ENCODE data around the gene SOBP.

SOBP gene

DNA sequence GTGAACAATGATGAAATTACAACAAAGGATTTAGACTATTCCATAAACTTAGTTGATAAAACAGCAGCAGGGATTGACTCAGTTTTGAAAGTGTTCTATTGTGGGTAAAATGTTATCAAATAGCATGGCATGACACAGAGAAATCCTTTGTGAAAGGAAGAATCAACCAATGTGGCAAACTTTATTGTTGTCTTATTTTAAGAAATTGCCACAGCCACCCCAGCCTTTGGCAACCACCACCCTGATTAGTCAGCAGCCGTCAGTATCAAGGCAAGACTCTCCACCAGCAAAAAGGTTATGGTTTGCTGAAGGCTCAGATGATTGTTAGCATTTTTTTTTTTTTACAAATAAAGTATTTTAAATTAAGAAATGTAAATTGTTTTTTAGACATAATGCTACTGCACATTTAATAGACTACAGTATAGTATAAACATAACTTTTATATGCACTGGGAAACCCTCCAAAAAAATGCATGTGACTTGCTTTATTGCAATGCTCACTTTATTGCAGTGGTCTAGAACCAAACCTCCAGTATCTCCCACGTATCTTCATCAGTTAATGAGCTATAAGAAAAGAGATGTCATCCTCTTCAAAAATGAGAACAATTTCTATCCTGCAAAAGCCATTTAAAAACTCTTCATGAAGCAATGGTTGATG, 162.7 kb downstream of the SOBP start:
- Mint-ChIP-seq H3K4me1 (peaks cover 67% of the 10 kb centered on the region), H3K9me3 (peaks cover 30% of the 10 kb centered on the region), H3K27ac (no peak overlapping the region), H3K36me3 (ENCODE audit: low read depth) (peaks cover 64% of the 10 kb centered on the region), H3K27me3 (ENCODE audit: low read depth, poor library complexity) (peaks cover 4% of the 10 kb centered on the region), H3K4me3 (no peak overlapping the region)
- no peak for DNase-seq
- TF ChIP-seq, protein P1, sequence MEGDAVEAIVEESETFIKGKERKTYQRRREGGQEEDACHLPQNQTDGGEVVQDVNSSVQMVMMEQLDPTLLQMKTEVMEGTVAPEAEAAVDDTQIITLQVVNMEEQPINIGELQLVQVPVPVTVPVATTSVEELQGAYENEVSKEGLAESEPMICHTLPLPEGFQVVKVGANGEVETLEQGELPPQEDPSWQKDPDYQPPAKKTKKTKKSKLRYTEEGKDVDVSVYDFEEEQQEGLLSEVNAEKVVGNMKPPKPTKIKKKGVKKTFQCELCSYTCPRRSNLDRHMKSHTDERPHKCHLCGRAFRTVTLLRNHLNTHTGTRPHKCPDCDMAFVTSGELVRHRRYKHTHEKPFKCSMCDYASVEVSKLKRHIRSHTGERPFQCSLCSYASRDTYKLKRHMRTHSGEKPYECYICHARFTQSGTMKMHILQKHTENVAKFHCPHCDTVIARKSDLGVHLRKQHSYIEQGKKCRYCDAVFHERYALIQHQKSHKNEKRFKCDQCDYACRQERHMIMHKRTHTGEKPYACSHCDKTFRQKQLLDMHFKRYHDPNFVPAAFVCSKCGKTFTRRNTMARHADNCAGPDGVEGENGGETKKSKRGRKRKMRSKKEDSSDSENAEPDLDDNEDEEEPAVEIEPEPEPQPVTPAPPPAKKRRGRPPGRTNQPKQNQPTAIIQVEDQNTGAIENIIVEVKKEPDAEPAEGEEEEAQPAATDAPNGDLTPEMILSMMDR (IDR thresholded peaks at IDR 0.05), result no peak

DNA sequence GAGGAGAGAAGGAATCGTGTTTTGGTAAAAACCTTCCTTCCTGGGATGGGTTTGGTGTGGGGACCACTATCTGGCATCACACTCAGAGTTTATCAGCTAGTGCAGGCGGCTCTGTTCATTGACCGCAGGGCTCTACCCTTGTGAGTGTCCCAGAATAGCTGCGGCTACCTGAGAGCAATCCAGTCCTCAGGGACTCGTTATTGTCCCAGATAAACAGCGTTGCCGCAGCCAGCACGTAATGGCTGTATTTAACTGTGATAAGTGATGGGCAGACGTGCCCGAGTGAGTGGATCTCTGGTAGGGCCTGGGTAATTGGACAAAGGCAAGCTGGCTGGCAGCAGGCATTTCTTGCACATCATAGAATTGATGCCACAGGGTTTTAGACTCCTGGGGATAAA, 163.3 kb downstream of the SOBP start:
- Mint-ChIP-seq H3K36me3 (ENCODE audit: low read depth) (peaks cover 59% of the 10 kb centered on the region), H3K4me3 (peak overlapping the region; percentile 21), H3K27ac (no peak overlapping the region), H3K9me3 (peaks cover 30% of the 10 kb centered on the region), H3K27me3 (ENCODE audit: low read depth, poor library complexity) (peaks cover 4% of the 10 kb centered on the region), H3K4me1 (peaks cover 67% of the 10 kb centered on the region)
- TF ChIP-seq, protein P1 (IDR thresholded peaks at IDR 0.05), result no peak
- DNase-seq, result no peak

DNA sequence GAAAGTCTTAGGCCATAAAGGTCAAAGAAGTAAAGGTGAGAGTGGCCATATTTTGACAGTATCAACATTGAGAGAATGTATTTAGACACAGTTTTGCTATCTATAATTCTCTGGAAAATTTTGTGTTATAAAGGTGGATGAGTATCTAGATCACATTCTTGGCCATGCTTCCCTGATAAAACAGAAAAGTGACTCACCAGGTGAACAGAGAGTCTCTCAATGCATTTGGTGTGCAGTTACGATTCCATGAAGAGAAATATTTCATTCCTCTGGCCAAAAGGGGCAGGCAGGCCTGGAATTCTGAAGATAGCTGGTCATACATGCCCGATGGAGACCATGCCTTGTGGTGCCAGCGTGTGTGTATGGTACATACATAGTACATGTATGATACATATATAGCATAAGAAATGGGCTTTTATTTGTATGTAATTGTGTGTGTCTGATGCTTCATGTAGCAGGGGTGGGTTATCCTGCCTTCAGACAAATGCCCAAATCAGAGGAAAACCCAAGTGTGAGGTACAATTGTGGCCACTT, 164.0 kb downstream of the SOBP start:
- peaks cover 67% of the 10 kb centered on the region for H3K4me1 Mint-ChIP-seq
- no peak for DNase-seq

DNA sequence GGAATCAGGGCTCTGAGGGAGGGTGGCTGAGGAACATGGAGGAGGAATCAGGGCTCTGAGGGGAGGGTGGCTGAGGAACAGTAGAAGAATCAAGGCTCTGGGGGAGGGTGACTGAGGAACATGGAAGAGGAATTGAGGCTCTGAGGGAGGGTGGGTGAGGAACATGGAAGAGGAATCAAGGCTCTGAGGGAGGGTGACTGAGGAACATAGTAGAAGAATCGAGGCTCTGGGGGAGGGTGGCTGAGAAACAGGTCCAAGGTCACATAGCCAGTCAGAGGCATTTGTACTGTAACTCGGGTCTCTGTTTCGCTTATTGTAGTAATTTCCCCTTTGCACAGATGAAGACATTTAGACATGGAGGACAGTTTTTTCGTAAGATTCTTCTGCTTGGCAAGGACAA, 164.8 kb downstream of the SOBP start:
- H3K27ac Mint-ChIP-seq, result peak overlapping the region; percentile 81
- TF ChIP-seq, protein P1 (IDR thresholded peaks at IDR 0.05), result no peak
- peaks cover 26% of the 10 kb centered on the region for H3K9me3 Mint-ChIP-seq
- peak overlapping the region; percentile 4 for H3K4me3 Mint-ChIP-seq
- DNase-seq, result no peak
- H3K36me3 Mint-ChIP-seq (ENCODE audit: low read depth), result peaks cover 55% of the 10 kb centered on the region
- peaks cover 75% of the 10 kb centered on the region for H3K4me1 Mint-ChIP-seq
- H3K27me3 Mint-ChIP-seq (ENCODE audit: low read depth, poor library complexity), result peaks cover 4% of the 10 kb centered on the region

More for the DNA sequence above, 164.0 kb downstream of the SOBP start:
- Mint-ChIP-seq H3K27ac (peak overlapping the region; percentile 81), H3K9me3 (peaks cover 30% of the 10 kb centered on the region), H3K36me3 (ENCODE audit: low read depth) (peaks cover 57% of the 10 kb centered on the region), H3K4me3 (no peak overlapping the region), H3K27me3 (ENCODE audit: low read depth, poor library complexity) (peaks cover 4% of the 10 kb centered on the region)
- TF ChIP-seq, protein P1 (IDR thresholded peaks at IDR 0.05), result no peak

DNA sequence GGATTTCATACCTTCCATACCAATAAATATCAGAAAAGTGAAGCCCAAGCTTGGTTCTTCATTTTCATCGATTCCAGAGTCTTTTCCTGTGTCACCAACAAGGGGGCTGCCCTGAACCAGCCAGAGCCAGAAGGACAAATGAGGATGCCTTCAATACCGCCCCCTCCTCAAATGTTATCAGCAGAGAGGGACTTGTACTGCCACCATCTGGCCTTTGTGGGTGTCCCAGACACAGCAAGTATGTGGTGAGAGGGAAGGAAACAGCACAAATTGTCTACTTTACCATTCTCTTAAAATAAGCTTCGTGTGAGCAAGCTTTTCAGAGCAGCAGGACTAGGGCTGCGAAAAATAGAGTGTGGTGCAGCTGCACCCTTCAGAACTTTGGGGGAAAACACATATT, 165.3 kb downstream of the SOBP start:
- Mint-ChIP-seq H3K4me1 (peaks cover 80% of the 10 kb centered on the region), H3K9me3 (peaks cover 23% of the 10 kb centered on the region), H3K27ac (peak overlapping the region; percentile 81), H3K4me3 (no peak overlapping the region), H3K36me3 (ENCODE audit: low read depth) (peaks cover 55% of the 10 kb centered on the region), H3K27me3 (ENCODE audit: low read depth, poor library complexity) (peaks cover 4% of the 10 kb centered on the region)
- TF ChIP-seq, protein P1 (IDR thresholded peaks at IDR 0.05), result peak; percentile 37
- DNase-seq, result no peak

DNA sequence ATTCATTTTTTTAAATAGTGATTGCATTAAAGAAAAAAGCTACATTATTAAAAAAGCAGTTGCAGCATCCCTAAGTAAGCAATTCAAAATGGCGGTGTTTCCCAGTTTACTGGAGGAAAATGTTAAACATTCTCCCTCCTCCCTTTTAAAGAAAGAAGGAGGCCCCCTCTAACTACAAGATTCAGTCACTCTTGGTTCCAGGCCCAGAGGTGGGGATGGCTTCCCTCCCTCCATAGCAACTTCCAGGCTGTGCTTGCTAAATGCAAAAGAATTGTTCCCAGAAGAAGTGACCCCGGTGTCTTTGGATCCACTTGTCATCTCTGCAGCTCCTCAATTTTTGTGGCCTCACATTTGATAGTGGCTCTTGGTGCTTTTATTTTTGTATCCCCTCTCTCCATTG, 165.9 kb downstream of the SOBP start:
- peaks cover 55% of the 10 kb centered on the region for H3K36me3 Mint-ChIP-seq (ENCODE audit: low read depth)
- H3K27me3 Mint-ChIP-seq (ENCODE audit: low read depth, poor library complexity), result peaks cover 4% of the 10 kb centered on the region
- peak overlapping the region; percentile 95 for H3K27ac Mint-ChIP-seq
- H3K4me1 Mint-ChIP-seq, result peaks cover 86% of the 10 kb centered on the region
- no peak for DNase-seq
- peak overlapping the region; percentile 57 for H3K4me3 Mint-ChIP-seq
- TF ChIP-seq, protein P1 (IDR thresholded peaks at IDR 0.05), result no peak
- H3K9me3 Mint-ChIP-seq, result peaks cover 17% of the 10 kb centered on the region

Measured in nephron progenitor cell (in vitro differentiated cells).